HUES48 (cell line): ENCODE data around the gene BTN2A1.
"Not testable (repeated sequence)": the region's sequence is repeated elsewhere in the genome, so short reads cannot be mapped to it uniquely, and the experiment has no call there.

Source experiments
- H3K27ac ChIP-seq: one replicate; pipeline ENCODE4 v1.7.0; 2013; ENCODE audit warnings: low read depth, low read length, inconsistent platforms
- H3K27me3 ChIP-seq: 2 replicates; pipeline ENCODE4 v1.6.1; 2013; ENCODE audit warnings: mild to moderate bottlenecking, low read length; ENCODE audit not compliant: control insufficient read depth, insufficient read depth
- H3K36me3 ChIP-seq: 2 replicates; pipeline ENCODE4 v1.6.1; 2013; ENCODE audit warnings: low read length; ENCODE audit not compliant: control insufficient read depth, insufficient read depth
- H3K4me1 ChIP-seq: 2 replicates; pipeline ENCODE4 v1.6.1; 2013; ENCODE audit warnings: mild to moderate bottlenecking, low read length; ENCODE audit not compliant: control insufficient read depth, insufficient read depth
- H3K4me3 ChIP-seq: 2 replicates; pipeline ENCODE4 v1.5.1; 2013; ENCODE audit warnings: mild to moderate bottlenecking, low read depth, low read length
- H3K9ac ChIP-seq: 2 replicates; pipeline ENCODE4 v1.6.1; 2013; ENCODE audit warnings: mild to moderate bottlenecking, low read depth, low read length, moderate library complexity
- H3K9me3 ChIP-seq: 2 replicates; pipeline ENCODE4 v1.6.1; 2013; ENCODE audit warnings: low read length; ENCODE audit not compliant: control insufficient read depth, insufficient read depth

Gene BTN2A1

GRCh38 chr6:26495281-26495680 is 37.5 kb downstream of the BTN2A1 start:
- Histone ChIP-seq H3K4me1 (no peaks in the 10 kb centered on the region; the same call in none of the 2 replicates), H3K9me3 (no peaks in the 10 kb centered on the region), H3K4me3 (no peak overlapping the region), H3K27me3 (peaks cover 1% of the 10 kb centered on the region), H3K36me3 (no peaks in the 10 kb centered on the region), H3K9ac (no peak overlapping the region), H3K27ac (no peak overlapping the region)

GRCh38 chr6:26497610-26498009 is 39.9 kb downstream of the BTN2A1 start:
- no peak overlapping the region for H3K27ac ChIP-seq
- no peaks in the 10 kb centered on the region for H3K9me3 ChIP-seq
- H3K27me3 ChIP-seq: peaks cover 24% of the 10 kb centered on the region
- peaks cover 3% of the 10 kb centered on the region for H3K4me1 ChIP-seq
- H3K36me3 ChIP-seq: no peaks in the 10 kb centered on the region
- H3K4me3 ChIP-seq: no peak overlapping the region
- no peak overlapping the region for H3K9ac ChIP-seq

GRCh38 chr6:26500102-26500501 is 42.3 kb downstream of the BTN2A1 start, which contains the start of gene BTN1A1:
Gene BTN1A1 (plus strand): TSS chr6:26500303. CDS start chr6:26501287, 984 bp downstream.
- no peaks in the 10 kb centered on the region for H3K36me3 ChIP-seq
- peaks cover 38% of the 10 kb centered on the region for H3K27me3 ChIP-seq
- no peaks in the 10 kb centered on the region for H3K9me3 ChIP-seq
- H3K9ac ChIP-seq: no peak within 1 kb of the TSS
- no peak within 1 kb of the TSS for H3K4me3 ChIP-seq
- peaks cover 3% of the 10 kb centered on the region for H3K4me1 ChIP-seq
- no peak within 1 kb of the TSS for H3K27ac ChIP-seq

- Histone ChIP-seq H3K9me3 (no peaks in the 10 kb centered on the region), H3K36me3 (no peaks in the 10 kb centered on the region), H3K27me3 (peaks cover 38% of the 10 kb centered on the region), H3K4me3 (peak overlapping the region; percentile 65), H3K27ac (no peak overlapping the region), H3K4me1 (peaks cover 3% of the 10 kb centered on the region; the same call in 1 of the 2 replicates), H3K9ac (peak overlapping the region; percentile 49)
These were observed 43.8 kb downstream of the BTN2A1 start for GRCh38 chr6:26501482-26501986.

- Histone ChIP-seq H3K4me3 (peak overlapping the region; percentile 65; the same call in 1 of the 2 replicates), H3K27ac (no peak overlapping the region), H3K9me3 (no peaks in the 10 kb centered on the region), H3K9ac (no peak overlapping the region), H3K36me3 (no peaks in the 10 kb centered on the region), H3K4me1 (peaks cover 3% of the 10 kb centered on the region; the same call in 1 of the 2 replicates), H3K27me3 (peaks cover 38% of the 10 kb centered on the region)
These were observed 44.4 kb downstream of the BTN2A1 start for GRCh38 chr6:26502165-26502564.

- Histone ChIP-seq H3K27ac (no peak overlapping the region), H3K9me3 (no peaks in the 10 kb centered on the region), H3K4me1 (peaks cover 3% of the 10 kb centered on the region; the same call in 1 of the 2 replicates), H3K9ac (no peak overlapping the region), H3K36me3 (no peaks in the 10 kb centered on the region), H3K4me3 (no peak overlapping the region), H3K27me3 (peaks cover 38% of the 10 kb centered on the region)
These were observed 44.9 kb downstream of the BTN2A1 start for GRCh38 chr6:26502626-26503025.

GRCh38 chr6:26507658-26508057 is 49.9 kb downstream of the BTN2A1 start:
- Histone ChIP-seq H3K36me3 (no peaks in the 10 kb centered on the region), H3K4me3 (no peak overlapping the region), H3K27ac (no peak overlapping the region), H3K4me1 (no peaks in the 10 kb centered on the region), H3K9ac (no peak overlapping the region), H3K9me3 (no peaks in the 10 kb centered on the region), H3K27me3 (peaks cover 13% of the 10 kb centered on the region)

- not testable (repeated sequence) for H3K36me3 ChIP-seq, H3K4me3 ChIP-seq, H3K9me3 ChIP-seq, H3K27ac ChIP-seq, H3K9ac ChIP-seq, H3K4me1 ChIP-seq, H3K27me3 ChIP-seq
These were observed 53.3 kb downstream of the BTN2A1 start for GRCh38 chr6:26511033-26511432.

GRCh38 chr6:26514984-26515383 is 57.2 kb downstream of the BTN2A1 start:
- Histone ChIP-seq H3K4me3 (no peak overlapping the region), H3K4me1 (peaks cover 2% of the 10 kb centered on the region; the same call in 1 of the 2 replicates), H3K9ac (no peak overlapping the region), H3K36me3 (no peaks in the 10 kb centered on the region), H3K9me3 (no peaks in the 10 kb centered on the region), H3K27ac (no peak overlapping the region), H3K27me3 (no peaks in the 10 kb centered on the region)

GRCh38 chr6:26516481-26517427 is 59.0 kb downstream of the BTN2A1 start:
- no peak overlapping the region for H3K27ac ChIP-seq
- no peak overlapping the region for H3K9ac ChIP-seq
- no peaks in the 10 kb centered on the region for H3K27me3 ChIP-seq
- H3K4me3 ChIP-seq: no peak overlapping the region
- H3K9me3 ChIP-seq: no peaks in the 10 kb centered on the region
- H3K36me3 ChIP-seq: no peaks in the 10 kb centered on the region
- H3K4me1 ChIP-seq: peaks cover 7% of the 10 kb centered on the region; the same call in 1 of the 2 replicates
